HPDE6-E6E7 (cell line): ENCODE results near the gene ERC1.
"Not testable (repeated sequence)": the region's sequence is repeated elsewhere in the genome, so short reads cannot be mapped to it uniquely, and the experiment has no call there.

Experiments
- DNase-seq: peaks from one replicate; pipeline ENCODE4 v3.0.0; 2011; ENCODE audit warnings: missing footprints; ENCODE audit errors: extremely low spot score

The ERC1 gene

GRCh38 chr12:1218369-1218768 lies 227.3 kb downstream of the ERC1 start:
- no peak for DNase-seq

- no peak for DNase-seq
These were observed 229.4 kb downstream of the ERC1 start for GRCh38 chr12:1220127-1221092.

GRCh38 chr12:1222858-1223639 lies 232.0 kb downstream of the ERC1 start:
- no peak for DNase-seq

GRCh38 chr12:1226951-1227350 lies 235.9 kb downstream of the ERC1 start:
- no peak for DNase-seq

- DNase-seq = no peak
These were observed 243.1 kb downstream of the ERC1 start for GRCh38 chr12:1234073-1234472.

GRCh38 chr12:1246637-1247036 lies 255.6 kb downstream of the ERC1 start:
- DNase-seq = no peak

- no peak for DNase-seq
These were observed 259.6 kb downstream of the ERC1 start for GRCh38 chr12:1250641-1251040.

- no peak for DNase-seq
These were observed 261.7 kb downstream of the ERC1 start for GRCh38 chr12:1252758-1253157.

GRCh38 chr12:1255125-1255524 lies 264.1 kb downstream of the ERC1 start:
- not testable (repeated sequence) for DNase-seq

- not testable (repeated sequence) for DNase-seq
These were observed 264.8 kb downstream of the ERC1 start for GRCh38 chr12:1255854-1256253.

- DNase-seq = no peak
These were observed 265.3 kb downstream of the ERC1 start for GRCh38 chr12:1256285-1256684.

- DNase-seq = no peak
These were observed 266.0 kb downstream of the ERC1 start for GRCh38 chr12:1256991-1257390.

- DNase-seq = no peak
These were observed 271.0 kb downstream of the ERC1 start for GRCh38 chr12:1262011-1262410.

- DNase-seq = no peak
These were observed 276.2 kb downstream of the ERC1 start for GRCh38 chr12:1267243-1267642.

GRCh38 chr12:1272142-1272541 lies 281.1 kb downstream of the ERC1 start:
- no peak for DNase-seq

GRCh38 chr12:1273051-1273450 lies 282.0 kb downstream of the ERC1 start:
- DNase-seq = no peak

- DNase-seq = no peak
These were observed 286.9 kb downstream of the ERC1 start for GRCh38 chr12:1277905-1278304.

GRCh38 chr12:1279050-1279449 lies 288.0 kb downstream of the ERC1 start:
- DNase-seq = no peak

GRCh38 chr12:1280059-1280458 lies 289.0 kb downstream of the ERC1 start:
- no peak for DNase-seq

GRCh38 chr12:1281683-1282366 lies 290.8 kb downstream of the ERC1 start:
- DNase-seq = no peak

- no peak for DNase-seq
These were observed 291.8 kb downstream of the ERC1 start for GRCh38 chr12:1282670-1283315.

- no peak for DNase-seq
These were observed 292.3 kb downstream of the ERC1 start for GRCh38 chr12:1283316-1283715.
